Hematopoietic multipotent progenitor cell treated with erythropoietin and hydrocortisone succinate and interleukin-3 and kit ligand, for 8 days (in vitro differentiated cells): ENCODE data around the gene DLX5.

Source experiments
- DNase-seq: peaks from one replicate; pipeline ENCODE4 v3.0.0-alpha.2; 2015

The DLX5 gene

DNA sequence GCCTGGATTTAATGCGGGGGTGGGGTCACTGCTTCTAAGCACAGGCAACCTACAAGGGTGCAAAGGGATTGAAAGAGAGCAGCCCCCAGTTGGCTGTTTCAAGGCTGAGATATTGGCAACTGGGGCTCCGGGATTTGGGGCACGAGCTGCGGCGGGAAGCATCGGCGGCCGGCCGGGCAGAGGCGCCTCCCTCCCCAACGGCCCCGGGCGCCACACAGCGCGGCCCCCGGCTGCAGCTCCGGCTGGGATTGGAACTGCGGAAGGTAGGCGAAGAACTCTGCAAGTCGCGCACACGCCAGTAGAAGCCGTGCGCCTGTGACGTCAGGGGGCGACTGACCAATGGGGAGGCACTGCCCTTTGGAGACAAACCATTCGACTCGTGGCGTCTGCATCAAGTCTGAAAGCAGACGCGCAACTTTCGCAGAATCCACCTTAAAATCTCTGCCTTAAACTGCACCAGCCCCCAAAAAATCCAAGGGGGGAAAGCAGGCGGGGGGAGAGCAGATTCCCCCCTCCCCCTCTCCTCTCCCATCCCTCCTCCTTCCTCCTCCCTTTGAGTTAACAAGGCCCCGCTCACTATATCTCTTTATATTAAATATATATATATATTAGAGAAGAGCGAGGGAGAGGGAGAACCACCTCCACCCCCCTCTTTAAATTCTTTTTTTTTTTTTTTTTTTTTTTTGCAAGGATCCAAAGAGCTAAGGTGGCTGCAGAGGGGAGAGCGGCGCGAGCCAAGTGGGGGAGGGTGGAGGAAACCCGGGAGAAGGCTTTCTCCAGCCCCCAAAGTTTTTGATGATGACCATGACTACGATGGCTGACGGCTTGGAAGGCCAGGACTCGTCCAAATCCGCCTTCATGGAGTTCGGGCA, 19.2 kb downstream of the DLX5 start, which contains the start of gene DLX6:
Gene DLX6 (plus strand): TSS at position 371 of the 872 bp plus-strand sequence. CDS start 425 bp downstream, at position 796.
- no peak for DNase-seq

DNA sequence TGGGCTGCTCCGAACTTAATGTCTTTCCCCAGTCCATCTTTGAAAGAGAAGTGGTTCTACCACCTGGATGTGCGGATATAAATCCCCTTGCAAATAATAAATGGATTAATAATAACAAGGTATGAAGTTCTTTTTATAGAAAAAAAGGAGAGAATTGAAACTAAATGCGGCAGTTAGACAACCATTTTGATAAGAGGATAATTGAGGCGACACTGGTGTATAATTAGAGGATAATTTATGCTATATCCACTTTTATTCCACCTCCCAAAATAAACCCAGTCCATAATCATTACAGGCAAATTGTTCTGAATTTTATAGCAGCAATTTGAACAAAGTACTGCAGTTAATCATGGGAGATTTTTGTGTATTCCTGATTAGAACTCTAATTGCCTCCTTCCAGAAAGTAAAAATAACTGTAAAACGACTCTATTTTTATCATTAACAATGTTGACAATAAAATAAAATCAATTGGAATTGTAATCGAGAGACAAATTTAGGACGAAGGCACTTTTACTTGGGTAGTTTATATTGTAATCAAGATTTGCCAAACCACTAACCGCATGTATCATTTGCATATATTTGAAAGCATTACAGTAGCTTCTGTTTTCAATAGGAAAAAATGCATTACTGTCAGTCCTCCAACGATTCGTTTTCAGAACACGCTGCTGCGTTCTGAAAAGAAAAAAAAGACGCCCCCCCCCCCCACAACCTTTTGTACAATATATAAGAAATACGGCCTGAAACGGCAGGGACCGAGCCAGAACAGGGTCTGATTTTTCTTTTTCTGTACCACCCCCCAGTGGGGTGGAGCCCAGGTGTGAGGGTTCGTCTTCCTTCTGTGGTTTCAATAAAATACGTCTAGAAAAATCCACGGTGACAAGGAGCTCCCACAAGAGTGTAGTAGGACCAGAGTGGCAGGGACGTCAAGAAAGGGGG, 20.1 kb downstream of the DLX5 start:
- no peak for DNase-seq

GRCh38 chr7:97003262-97004246, 21.1 kb downstream of the DLX5 start:
- no peak for DNase-seq

GRCh38 chr7:97002555-97003261, 21.9 kb downstream of the DLX5 start:
- DNase-seq: no peak

DNA sequence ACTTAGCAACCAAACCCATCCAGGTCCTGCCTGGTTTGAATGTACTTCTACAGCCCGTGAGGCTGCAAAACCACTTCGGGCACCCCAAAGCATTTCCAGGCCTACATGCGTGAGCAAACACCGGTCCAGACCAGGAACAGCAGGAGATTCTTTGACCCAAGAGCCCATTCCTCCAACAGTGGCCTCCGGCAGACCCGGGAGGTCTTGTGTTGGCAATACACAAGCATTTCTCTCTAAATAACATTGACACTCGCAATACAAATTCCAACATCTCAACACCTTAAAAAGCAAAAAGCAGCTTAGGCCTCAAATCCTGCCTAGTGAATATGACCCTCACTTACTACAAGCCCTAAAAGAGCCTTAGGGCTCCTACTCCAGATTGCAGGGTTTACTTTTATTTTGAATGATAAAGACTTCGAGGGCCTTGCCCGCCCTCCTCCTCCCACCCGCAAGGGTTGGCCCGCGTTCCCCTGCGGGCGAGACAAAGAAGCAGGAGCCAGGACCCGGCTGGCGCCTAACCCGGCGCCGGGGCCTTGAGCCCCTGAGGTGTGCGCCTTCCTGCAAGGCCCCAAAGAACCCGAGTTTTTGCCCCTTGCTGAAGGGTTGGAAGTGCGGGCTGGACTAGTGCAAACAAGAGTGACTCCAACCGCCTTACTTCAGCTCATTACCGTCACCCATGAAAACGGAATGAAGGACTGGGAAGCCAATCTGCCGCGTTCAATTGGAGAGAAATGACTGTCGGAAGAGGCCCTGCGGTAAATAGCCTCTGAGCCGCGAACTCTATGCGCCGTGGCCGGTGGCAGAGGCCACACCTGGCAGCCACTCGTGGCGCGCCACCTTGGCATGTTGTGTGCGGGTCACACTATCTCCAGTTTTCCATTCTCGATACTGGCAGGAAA, 22.7 kb downstream of the DLX5 start:
- no peak for DNase-seq

DNA sequence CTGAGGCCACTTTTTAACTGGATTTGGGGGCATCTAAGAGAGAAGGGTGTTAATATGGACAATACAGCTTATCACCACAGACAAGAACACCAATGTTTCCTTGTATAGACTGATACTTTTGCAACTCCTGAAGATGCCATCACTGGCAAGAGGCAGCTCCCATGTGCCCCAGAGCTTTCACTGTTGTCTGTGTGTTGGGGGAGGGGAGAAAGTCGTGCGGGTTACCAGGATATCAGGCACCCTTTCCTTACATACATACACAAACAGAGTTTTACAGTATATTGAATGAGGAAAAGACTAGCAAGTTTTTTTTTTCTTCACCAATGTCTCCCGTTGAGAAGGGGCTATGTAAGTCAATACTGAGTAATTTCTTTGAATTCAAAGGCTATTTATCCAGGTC, 23.4 kb downstream of the DLX5 start:
- DNase-seq: no peak

- no peak for DNase-seq
Measured at GRCh38 chr7:96998744-96999143, 25.9 kb downstream of the DLX5 start.

- DNase-seq: no peak
Measured at GRCh38 chr7:96998333-96998732, 26.3 kb downstream of the DLX5 start.

DNA sequence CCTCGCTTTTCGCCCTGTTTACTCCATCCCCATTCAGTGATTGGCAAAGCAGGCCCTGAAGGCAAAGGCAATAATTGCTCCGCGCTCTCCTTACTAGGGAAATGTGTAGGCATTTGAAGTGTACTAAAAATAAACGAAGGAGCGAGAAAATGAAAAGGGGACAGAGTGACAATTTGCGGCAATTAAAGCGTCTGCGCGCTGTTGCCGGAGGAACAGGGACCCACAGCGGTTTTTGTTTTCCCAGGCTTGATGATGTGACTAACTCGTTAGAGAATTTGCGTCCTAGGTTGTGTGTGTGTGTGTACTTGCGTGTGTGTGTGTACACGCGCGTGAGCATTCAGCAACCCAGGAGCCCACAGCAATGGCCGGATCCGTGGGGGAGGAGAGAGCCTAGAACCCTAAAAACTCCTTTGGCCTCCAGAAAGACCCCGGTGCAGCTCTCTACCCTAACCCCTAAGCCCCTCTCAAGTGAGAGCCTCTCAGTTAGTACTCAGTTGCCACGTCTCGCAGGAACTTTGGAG, 27.1 kb downstream of the DLX5 start:
- no peak for DNase-seq

- no peak for DNase-seq
Measured at GRCh38 chr7:96996958-96997511, 27.6 kb downstream of the DLX5 start.

- no peak for DNase-seq
Measured at GRCh38 chr7:96996111-96996957, 28.3 kb downstream of the DLX5 start.

GRCh38 chr7:96995406-96996110, 29.1 kb downstream of the DLX5 start:
- DNase-seq: no peak

DNA sequence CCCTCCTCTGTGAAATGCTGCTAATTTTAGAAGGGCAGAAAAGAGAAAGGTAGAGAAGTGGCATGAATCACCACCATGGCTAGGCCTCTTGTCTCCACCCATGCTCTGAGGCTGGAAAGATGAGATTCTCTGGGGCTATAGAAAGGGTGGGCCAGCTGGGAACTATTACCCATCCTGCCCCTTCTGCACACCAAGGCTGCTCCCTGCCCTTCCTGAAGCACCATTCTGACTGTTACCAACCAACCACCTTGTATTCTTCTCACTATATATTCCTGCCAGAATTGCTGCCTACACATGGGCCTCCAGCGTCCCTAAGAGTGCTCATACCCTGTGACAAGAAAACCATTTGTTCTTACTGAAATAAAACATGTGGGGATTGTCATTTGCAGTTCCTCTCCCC, 30.7 kb downstream of the DLX5 start:
- no peak for DNase-seq

- no peak for DNase-seq
Measured at GRCh38 chr7:96993094-96993865, 31.4 kb downstream of the DLX5 start.

DNA sequence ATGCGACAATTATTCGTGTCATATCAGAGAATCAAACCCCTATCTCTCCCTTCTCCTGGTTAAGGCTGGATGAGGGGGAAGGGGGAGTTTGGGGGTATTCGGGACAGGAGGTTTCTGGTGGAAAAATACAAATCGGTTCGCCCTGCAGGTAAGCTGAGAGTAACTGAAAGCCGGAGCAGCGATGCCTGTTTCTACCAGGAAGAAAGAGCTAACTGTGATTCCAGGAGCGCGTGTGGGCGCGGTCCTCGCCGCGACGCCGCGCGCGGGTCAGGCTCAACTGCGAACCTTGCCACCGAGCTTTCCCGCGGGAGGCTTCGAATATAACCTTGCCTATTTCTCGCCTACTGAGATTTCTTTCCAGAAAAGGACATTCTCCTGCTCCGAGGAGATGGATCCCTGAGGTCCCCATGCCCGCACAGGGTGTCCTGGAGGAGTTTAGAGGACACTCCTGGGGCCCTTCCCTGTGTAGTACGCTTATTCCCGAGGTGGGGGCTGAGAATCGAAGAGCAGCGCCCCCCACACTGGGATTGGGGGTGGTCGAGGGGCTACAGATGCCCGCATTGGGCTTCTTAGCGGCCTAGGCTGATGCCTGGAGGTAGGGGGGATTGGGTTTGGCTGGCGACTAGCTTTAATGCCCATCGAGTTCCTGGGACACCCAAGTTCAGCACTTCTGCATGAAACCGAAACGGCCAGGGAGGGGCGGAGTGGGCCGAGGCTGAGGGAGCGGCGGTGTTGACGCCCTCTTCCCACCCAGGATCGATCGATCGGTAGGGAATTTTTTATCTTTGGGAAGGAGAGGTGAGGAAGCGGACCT, 32.2 kb downstream of the DLX5 start:
- no peak for DNase-seq

- DNase-seq: no peak
Measured at GRCh38 chr7:96991546-96992191, 33.0 kb downstream of the DLX5 start.
